Fibroblast of the conjunctiva (primary cell): ENCODE results near the gene TMEM235.

Experiments used
- DNase-seq: peaks from one replicate; pipeline ENCODE4 v3.0.0-alpha.2; 2010; ENCODE audit warnings: low read depth

TMEM235 gene

DNA sequence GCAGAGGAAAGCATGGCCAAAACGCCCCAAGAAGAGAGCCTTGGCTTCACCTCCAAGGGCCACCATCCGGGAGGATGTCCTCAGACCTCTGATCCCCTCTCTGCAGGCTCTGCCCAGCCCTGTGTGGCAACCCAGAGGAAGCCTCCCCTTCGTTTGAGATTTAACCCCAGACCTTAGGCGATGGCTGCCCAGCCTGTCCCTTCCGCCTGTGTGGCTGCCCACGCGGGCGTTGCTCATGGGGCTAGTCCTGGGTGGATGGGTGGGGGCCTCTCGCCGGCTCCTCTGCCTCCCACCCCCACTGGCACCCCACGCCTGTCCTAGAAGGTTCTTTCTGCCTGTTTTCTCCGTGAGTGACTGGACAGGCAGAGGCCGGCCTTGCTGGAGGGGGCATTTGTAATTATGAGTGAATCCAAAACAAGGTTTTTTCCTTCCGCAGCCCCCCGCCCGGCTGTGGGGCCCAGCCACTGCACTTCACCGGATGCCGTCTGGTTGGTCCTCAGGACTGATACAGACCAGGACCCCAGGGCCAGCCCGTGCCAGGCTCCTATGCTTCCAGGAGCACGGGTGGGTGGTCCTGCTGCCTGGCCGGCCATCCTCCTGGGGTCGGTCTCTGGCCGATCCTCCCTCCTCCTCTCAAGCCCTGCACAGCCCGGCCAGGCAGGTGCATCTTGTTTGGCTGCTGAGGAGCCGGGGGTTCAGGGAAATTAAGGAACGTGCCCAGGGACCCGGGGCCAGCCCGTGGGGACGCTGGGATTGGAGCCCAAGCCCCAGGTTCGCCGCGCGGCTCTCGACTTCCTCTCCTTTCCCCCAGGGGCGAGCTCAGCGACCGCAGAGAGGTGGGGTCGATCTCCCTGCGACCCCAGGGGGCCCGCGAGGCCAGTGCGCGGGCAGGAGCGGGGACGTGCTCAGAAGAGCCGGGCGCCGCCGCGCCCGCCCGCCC is at the start of gene TMEM235:
TSS of gene TMEM235 (plus strand) at position 636 of the 940 bp plus-strand sequence. CDS start 393 bp downstream, outside the sequence.
- DNase-seq = no peak

GRCh38 chr17:78182504-78182903 is 48.9 kb upstream of the TMEM235 start:
- no peak for DNase-seq

DNA sequence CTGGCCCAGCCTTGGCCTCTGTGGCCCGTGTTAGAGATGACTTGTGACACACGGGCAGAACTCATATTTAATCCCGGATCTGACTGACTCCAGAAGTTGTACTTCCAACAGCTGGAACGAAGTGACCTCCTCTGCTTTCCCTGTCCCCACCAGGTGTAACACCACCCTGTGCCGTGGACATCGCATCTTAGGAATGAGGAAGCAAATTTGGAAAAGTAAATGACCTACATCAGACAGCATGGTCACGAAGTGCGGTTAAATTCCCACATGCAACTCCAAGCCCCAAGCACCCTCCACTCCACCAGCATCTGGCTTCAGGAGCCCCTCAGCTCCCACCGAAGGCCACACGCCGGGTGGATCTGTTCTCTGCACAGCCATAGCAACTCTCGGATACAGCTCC is 47.5 kb upstream of the TMEM235 start:
- DNase-seq = no peak

DNA sequence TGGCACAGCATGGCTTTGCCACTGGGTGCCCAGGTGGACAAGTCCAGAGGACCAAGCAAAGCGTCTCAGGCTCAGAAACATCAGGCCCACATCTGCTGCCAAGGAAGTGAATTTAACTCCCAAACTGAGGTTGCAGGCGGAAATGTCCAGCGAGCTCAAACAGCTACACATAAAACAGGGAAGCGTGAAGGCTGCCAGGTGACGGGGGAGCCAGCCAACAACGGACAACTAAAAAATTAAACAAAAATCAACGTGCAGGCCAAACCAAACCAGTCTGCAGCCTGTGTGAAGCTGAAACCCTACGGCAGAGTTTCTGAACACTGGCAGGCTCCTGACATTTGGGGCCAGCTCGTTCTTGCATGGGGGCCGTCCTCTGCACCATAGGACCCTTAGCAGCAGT is 47.1 kb upstream of the TMEM235 start:
- DNase-seq = no peak

DNA sequence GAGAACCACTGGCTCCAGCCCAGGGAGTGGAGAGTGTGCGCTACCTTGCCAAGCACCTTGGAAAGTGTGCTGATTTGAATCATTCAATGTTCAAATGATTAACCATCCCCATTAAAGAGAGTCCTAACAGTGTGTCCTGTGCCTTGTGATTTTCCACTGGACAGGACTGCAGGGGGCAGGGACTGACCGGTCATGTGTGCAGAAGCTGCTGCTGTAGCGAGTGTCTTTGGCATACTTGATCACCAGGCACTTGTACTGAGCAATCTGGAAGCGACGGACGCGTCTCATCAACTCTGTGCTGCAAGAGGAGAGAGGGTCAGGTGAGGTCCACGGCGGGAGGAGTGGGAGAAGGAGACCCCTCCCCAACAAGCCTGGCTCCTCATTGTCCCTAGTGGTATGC is 46.6 kb upstream of the TMEM235 start:
- no peak for DNase-seq

- DNase-seq = no peak
Measured at GRCh38 chr17:78185981-78186691, 45.3 kb upstream of the TMEM235 start.

DNA sequence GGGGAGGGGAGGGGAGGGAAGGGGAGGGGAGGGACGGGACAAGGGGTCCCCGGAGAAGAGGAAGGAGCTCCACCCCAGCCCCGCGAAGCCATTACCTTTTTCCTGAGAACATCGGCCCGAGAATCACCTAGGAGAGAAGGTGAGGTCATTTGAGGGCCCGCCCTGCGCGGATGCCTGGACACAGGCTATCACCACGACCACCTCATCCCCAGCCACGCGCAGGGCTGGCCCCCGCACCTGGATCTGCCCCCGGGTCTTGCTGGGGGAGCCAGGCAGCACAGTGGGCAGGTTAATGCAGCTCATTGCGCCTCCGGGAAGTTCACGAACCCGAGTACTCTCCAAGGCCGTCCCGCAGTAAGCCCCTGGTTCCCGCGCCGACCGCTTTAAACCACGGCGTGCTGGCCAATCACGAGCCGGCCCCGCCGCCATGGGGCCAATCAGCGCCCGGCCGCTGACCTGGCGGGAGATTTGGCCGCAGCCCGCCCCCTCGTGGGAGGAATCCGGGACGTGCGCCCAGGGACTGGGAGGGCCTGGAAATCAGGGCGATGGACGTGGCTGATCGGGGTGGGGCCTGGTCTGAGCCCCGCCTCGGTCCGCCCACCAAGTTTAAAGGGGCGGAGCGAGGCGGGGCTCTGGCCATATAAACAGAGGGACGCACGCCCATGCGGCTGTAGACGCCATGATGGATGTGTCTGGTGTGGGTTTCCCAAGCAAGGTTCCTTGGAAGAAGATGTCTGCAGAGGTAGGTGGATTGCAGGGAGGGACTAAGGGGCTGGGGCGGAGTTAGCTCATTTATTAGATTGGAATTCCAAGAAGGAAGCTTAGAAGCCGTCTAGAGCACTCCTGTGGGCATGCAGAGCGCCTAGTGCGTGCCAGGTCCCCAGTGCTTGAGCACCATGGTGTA is 44.5 kb upstream of the TMEM235 start, which contains the start of the genes AFMID and TK1:
TSS of gene AFMID (plus strand) at position 671 of the 904 bp plus-strand sequence. CDS start at position 680, 9 bp downstream.
TSS of gene TK1 (minus strand) at position 361 of the 904 bp plus-strand sequence. CDS start at position 303, 58 bp downstream.
- DNase-seq = peak; percentile 94

DNA sequence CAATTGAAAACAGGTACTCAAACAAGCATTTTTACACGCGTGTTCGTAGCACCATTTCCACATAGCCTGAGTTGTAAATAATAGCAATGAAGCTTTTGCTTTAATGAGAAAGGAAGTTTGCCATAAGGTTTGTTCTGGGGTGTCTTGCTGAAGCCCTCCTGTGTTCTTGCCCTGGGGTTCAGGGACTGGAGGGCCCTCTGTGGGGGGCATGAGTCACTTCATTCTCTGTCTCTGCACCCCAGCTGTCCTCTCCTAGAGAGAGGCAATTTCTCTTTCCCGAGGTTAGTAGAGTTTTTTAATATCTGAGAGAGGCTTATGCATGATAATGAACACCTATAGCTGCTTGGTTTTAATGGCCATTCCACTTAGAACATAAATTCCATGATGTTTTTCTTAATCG is 34.7 kb upstream of the TMEM235 start:
- DNase-seq = no peak

DNA sequence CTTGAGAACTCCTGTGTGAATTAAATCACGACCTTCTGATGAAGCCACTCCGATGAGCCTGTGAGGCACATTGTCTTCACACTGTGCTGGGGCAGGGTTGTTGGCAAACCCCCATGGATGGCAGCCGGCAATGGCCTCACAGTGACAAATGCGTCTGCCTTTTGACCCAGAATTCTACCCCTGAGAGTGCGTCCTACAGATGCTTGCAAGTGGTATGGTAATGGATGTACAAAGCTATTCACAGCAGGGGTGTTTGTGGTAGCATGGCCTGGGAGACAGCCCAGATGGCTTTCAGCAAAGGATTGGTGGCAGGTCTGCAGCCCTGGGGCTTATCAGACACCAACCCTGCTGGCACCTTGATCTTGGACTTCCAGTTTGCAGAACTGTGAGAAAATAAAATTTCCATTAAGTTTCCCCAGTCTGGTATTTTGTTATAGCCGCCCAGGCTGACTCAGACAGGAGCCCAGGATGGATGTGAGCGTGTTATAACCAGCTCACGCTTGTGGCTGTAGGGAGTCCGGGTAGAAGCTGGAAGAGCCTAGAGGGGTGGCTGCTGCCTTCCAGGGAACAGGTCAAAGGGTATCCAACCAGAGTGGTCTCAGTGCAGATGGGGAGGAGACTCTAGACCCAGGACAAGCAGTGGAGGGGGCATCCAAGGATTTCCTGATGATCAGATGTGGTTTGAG is 34.1 kb upstream of the TMEM235 start:
- no peak for DNase-seq

DNA sequence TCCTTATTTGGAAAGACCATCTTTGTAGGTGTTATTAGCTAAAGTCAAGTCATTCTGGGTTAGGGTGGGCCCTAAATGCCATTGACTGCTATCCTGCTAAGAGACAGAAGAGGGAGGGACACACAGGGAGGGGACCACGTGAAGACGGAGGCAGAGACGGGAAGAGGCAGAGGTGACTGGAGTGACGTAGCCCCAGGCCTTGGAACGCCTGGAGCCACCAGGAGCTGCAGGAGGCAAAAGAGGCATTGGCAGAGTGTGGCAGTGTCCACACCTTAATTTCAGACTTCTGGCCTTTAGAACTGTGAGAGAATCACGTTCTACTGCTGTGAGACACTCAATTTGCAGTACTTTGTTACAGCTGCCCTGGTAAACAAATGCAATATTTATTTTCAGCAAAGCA is 31.0 kb upstream of the TMEM235 start:
- no peak for DNase-seq

DNA sequence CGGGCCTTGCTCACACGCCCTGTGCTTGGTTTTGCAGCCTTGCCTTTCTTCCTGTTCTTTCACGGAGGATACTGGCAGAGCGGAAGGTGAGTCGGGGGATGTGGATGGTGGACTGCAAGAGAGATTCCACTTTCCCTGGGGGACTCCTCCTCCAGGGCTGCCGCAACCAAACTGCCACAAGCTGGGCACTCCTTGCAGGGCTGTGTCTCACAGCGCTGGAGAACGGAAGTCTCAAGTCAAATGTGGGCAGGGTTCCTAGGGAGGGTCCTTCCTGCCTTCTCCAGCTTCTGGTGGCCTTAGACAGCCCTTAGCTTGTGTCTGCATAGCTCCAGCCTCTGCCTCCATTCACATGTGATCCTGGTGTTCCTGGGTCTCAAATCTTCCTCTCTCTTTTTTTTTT is 28.8 kb upstream of the TMEM235 start:
- no peak for DNase-seq

DNA sequence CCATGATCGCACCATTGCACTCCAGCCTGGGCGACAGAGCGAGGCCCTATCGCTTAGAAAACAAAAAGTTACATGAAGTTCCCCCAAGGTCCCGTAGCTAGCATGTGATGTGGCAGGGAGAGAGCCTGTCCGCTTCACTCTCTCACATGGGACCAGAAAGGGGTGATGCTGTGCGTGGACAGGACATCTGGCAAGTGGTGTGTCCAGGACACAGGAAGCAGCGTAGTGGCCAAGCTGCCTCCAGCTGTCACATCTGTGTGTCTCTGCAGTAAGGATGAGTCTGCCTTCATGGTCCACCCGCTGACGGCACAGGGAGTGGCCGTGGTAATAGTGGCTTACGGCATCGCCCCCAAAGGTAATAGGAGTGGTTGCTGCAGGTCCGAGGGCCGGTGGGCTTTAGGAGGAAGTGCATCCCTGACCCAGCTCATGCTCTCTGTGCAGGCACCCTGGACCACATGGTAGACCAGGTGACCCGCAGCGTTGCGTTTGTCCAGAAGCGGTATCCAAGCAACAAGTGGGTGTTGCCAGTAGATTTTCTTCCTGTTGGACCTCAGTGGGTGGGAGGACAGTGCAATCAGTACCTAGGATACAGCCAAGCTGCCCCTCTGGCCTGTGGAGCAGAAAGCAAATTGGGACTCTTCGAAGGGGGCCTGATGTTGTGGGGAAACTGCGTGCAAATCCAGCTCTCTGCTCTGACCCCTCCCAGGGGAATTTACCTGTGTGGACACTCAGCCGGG is 26.9 kb upstream of the TMEM235 start:
- DNase-seq = no peak

DNA sequence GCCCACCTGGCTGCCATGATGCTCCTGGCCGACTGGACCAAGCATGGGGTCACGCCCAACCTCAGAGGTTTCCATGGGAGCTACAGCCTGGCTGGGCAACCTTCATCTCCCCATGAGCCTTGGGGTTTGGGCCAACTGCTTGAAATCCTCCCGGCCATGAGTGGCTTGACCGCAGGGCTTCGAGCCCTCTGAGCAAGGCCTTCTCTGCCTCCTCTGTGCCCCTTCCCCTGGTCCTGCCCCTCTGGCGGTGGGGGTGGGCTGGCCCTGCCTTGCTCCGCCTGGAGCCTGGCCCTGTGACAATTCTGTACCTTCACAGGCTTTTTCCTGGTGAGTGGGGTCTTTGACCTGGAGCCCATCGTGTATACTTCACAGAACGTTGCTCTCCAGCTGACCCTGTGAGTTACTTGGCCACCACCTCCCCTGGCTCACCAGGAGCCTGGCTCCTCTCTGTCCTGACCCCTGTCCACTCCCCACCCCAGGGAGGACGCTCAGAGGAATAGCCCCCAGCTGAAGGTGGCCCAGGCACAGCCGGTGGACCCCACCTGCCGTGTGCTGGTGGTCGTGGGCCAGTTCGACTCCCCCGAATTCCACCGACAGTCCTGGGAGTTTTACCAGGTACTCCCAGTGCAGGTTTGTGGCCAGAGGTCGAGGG is 26.2 kb upstream of the TMEM235 start:
- no peak for DNase-seq

- no peak for DNase-seq
Measured at GRCh38 chr17:78206298-78206697, 25.1 kb upstream of the TMEM235 start.

GRCh38 chr17:78208486-78208885 is 22.9 kb upstream of the TMEM235 start:
- no peak for DNase-seq

GRCh38 chr17:78210111-78210510 is 21.3 kb upstream of the TMEM235 start:
- no peak for DNase-seq

DNA sequence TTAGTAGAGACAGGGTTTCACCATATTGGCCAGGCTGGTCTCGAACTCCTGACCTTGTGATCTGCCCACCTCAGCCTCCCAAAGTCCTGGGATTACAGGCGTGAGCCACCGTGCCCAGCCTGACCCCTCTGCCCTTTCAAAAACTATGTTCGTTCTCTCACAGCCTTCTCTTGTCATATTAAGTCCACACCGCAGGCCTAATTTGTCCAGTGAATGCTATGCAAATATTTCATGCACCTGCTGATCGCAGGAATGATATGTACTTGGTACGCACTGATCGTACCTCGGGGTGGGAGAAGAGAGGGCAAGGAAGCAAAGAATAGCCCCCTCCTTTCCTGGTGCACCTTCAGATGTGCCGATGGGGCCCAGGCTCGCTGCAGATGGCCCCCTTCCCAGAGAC is 20.4 kb upstream of the TMEM235 start:
- DNase-seq = no peak

DNA sequence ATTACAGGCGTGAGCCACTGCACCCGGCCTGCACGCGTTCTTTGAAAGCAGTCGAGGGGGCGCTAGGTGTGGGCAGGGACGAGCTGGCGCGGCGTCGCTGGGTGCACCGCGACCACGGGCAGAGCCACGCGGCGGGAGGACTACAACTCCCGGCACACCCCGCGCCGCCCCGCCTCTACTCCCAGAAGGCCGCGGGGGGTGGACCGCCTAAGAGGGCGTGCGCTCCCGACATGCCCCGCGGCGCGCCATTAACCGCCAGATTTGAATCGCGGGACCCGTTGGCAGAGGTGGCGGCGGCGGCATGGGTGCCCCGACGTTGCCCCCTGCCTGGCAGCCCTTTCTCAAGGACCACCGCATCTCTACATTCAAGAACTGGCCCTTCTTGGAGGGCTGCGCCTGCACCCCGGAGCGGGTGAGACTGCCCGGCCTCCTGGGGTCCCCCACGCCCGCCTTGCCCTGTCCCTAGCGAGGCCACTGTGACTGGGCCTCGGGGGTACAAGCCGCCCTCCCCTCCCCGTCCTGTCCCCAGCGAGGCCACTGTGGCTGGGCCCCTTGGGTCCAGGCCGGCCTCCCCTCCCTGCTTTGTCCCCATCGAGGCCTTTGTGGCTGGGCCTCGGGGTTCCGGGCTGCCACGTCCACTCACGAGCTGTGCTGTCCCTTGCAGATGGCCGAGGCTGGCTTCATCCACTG is 17.3 kb upstream of the TMEM235 start, which contains the start of gene BIRC5:
TSS of gene BIRC5 (plus strand) at position 238 of the 690 bp plus-strand sequence. CDS start at position 302, 64 bp downstream.
- DNase-seq = peak; percentile 61

- no peak for DNase-seq
Measured at GRCh38 chr17:78214706-78215061, 16.7 kb upstream of the TMEM235 start.
